NCI-H187 (cell line): ENCODE results near the gene CNTN4.

Experiments used
- DNase-seq, 2 experiments: peaks; one replicate each; lab custom pipeline; 2025; lab: John Stamatoyannopoulos, UW

The CNTN4 gene

GRCh38 chr3:2701471-2701870, 602.8 kb downstream of the CNTN4 start:
- no peak for DNase-seq

- DNase-seq, result no peak
Measured at GRCh38 chr3:2706144-2706835, 607.6 kb downstream of the CNTN4 start.

GRCh38 chr3:2706836-2707210, 608.2 kb downstream of the CNTN4 start:
- no peak for DNase-seq

GRCh38 chr3:2711081-2711480, 612.4 kb downstream of the CNTN4 start:
- DNase-seq, result no peak

- DNase-seq, result no peak
Measured at GRCh38 chr3:2713923-2714322, 615.3 kb downstream of the CNTN4 start.

GRCh38 chr3:2714834-2715233, 616.2 kb downstream of the CNTN4 start:
- DNase-seq, result no peak

- DNase-seq, result no peak
Measured at GRCh38 chr3:2727101-2727500, 628.4 kb downstream of the CNTN4 start.

GRCh38 chr3:2727610-2728318, 629.1 kb downstream of the CNTN4 start:
- DNase-seq, result no peak

GRCh38 chr3:2731843-2732242, 633.2 kb downstream of the CNTN4 start:
- no peak for DNase-seq

GRCh38 chr3:2735392-2735894, 636.8 kb downstream of the CNTN4 start:
- DNase-seq, result peak in 1 of 2 experiments; percentile 1

- no peak for DNase-seq
Measured at GRCh38 chr3:2741516-2741915, 642.9 kb downstream of the CNTN4 start.

- peak in 1 of 2 experiments; percentile 7 for DNase-seq
Measured at GRCh38 chr3:2765002-2765579, 666.4 kb downstream of the CNTN4 start.

- no peak for DNase-seq
Measured at GRCh38 chr3:2770451-2770850, 671.8 kb downstream of the CNTN4 start.

GRCh38 chr3:2771193-2771592, 672.5 kb downstream of the CNTN4 start:
- no peak for DNase-seq

GRCh38 chr3:2771741-2772140, 673.1 kb downstream of the CNTN4 start:
- no peak for DNase-seq

- no peak for DNase-seq
Measured at GRCh38 chr3:2772803-2773202, 674.1 kb downstream of the CNTN4 start.

- DNase-seq, result no peak
Measured at GRCh38 chr3:2774481-2775249, 676.0 kb downstream of the CNTN4 start.

GRCh38 chr3:2783261-2783660, 684.6 kb downstream of the CNTN4 start:
- DNase-seq, result no peak

- DNase-seq, result no peak
Measured at GRCh38 chr3:2784627-2785026, 686.0 kb downstream of the CNTN4 start.

- DNase-seq, result no peak
Measured at GRCh38 chr3:2790266-2790815, 691.7 kb downstream of the CNTN4 start.

GRCh38 chr3:2792432-2792831, 693.8 kb downstream of the CNTN4 start:
- no peak for DNase-seq

GRCh38 chr3:2793987-2794386, 695.3 kb downstream of the CNTN4 start:
- DNase-seq, result no peak
